Measurements from ENCODE around the gene RAB3IL1. TPM values are rescaled to one million over a fixed set of nuclear protein-coding genes. Genes with fewer than 3 reads are reported as not detected.

Gene RAB3IL1
- total and polyA plus RNA-seq, 9 of the 15 experiments (the other 6 are each of a cell fraction or from before 2014, with no cell fraction given): 0.15 to 42.6 (median 15.5) TPM

GRCh38 chr11:61918938-61919704, 1.8 kb upstream of the RAB3IL1 start (continued):
- TF ChIP-seq JUND (IDR thresholded peaks at IDR 0.05; ENCODE audit: borderline replicate concordance, low read depth, low read length): peak; percentile 14; the same call in 1 of the 2 replicates
- no peak for TF ChIP-seq JUND (tag; IDR thresholded peaks at IDR 0.05; ENCODE audit: borderline replicate concordance, low read depth, low read length)
- TF ChIP-seq CGGBP1 (CRISPR knock-in tag; IDR thresholded peaks at IDR 0.05): no peak
- TF ChIP-seq ZNF639 (CRISPR knock-in tag; conservative IDR thresholded peaks at IDR 0.05 in 1 of 2, IDR thresholded peaks at IDR 0.05 in 1 of 2): 0 out of 4 replicates have a peak, but pooled peaks of 1 of the 2 experiments have one; percentile 13
- TF ChIP-seq RCOR1 (IDR thresholded peaks at IDR 0.05; ENCODE audit: borderline replicate concordance in 1 of 2, low read depth in 2 of 2, low read length in 2 of 2): peak in 1 of 2 experiments; percentile 49; a peak in 1 of 4 replicates
- TF ChIP-seq ETV5 (CRISPR knock-in tag; IDR thresholded peaks at IDR 0.05; ENCODE audit: low read depth): 0 out of 2 replicates have a peak, but pooled peaks have one; percentile 18
- peak in 1 of 2 experiments; percentile 39; a peak in 1 of 4 replicates for TF ChIP-seq TBL1XR1 (IDR thresholded peaks at IDR 0.05; ENCODE audit: low read length in 2 of 2)
- no peak for TF ChIP-seq HDGF (IDR thresholded peaks at IDR 0.05)
- TF ChIP-seq CBFA2T2 (conservative IDR thresholded peaks at IDR 0.05): peak; percentile 22; the same call in 1 of the 2 replicates
- TF ChIP-seq CBFA2T3 (IDR thresholded peaks at IDR 0.05): peak; percentile 65
- TF ChIP-seq ZFX (CRISPR knock-in tag; IDR thresholded peaks at IDR 0.05): 0 out of 2 replicates have a peak, but pooled peaks have one; percentile 14
- TF ChIP-seq ZNF263 (CRISPR knock-in tag; IDR thresholded peaks at IDR 0.05; ENCODE audit: borderline replicate concordance): peak; percentile 4; the same call in 1 of the 2 replicates

Data from K562 (cell line).